Peyer's patch (tissue), 4 donors: ENCODE measurements around the gene TUBA3C.

Experiments
- POLR2A ChIP-seq, 2 donors: fragments of 450-650 bp; IDR thresholded peaks; one replicate each; pipeline ENCODE4 v1.5.1; 2017; ENCODE audit warnings: antibody characterized with exemption in 2 of 2, mild to moderate bottlenecking in 2 of 2, moderate library complexity in 2 of 2
- TF ChIP-seq, protein P1 (sequence below), 6 experiments: fragments of 450-650 bp in 4 of 6; fragments of 200-600 bp in 2 of 6; sonication (generic) in 1 of 6; IDR thresholded peaks; one replicate each; pipeline ENCODE4 v1.5.1; 2017 to 2019; ENCODE audit warnings: antibody characterized with exemption in 6 of 6, mild to moderate bottlenecking in 3 of 6, moderate library complexity in 1 of 6

DNA sequence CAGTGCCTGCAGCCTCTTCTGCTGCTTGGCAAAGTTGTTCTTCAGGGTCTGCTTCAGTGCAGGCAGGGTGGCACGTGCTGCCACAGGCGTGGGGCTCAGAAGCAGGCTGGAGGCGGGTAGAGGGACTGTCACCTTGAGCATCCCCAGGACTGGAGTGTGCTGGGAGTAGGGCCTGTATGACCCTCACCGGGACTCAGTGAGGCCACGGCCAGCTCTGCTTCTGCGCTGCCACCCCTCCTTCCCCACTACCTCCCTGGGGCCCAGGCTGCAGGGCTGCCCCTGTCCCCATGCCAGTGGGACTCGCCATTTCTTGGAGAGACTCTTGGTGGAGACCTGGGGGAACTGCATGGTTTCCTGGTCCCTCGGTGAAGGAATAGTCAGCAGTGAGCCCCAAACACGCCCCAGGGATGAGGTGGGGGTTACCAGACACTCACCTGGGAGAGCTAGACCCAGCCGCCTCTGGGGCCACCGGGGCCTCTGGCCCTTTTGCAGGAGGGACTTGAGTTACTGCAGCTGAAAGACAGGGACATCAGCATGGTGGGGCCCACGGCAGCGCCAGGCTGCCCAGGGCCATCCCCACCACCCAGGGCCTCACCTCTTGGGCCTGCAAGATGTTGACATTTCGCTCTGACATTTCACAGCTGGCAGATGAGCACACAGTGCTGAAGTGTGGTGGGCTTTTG lies 29.9 kb downstream of the TUBA3C start:
- no peak for TF ChIP-seq POLR2A (IDR thresholded peaks at IDR 0.05)
- TF ChIP-seq, protein P1, sequence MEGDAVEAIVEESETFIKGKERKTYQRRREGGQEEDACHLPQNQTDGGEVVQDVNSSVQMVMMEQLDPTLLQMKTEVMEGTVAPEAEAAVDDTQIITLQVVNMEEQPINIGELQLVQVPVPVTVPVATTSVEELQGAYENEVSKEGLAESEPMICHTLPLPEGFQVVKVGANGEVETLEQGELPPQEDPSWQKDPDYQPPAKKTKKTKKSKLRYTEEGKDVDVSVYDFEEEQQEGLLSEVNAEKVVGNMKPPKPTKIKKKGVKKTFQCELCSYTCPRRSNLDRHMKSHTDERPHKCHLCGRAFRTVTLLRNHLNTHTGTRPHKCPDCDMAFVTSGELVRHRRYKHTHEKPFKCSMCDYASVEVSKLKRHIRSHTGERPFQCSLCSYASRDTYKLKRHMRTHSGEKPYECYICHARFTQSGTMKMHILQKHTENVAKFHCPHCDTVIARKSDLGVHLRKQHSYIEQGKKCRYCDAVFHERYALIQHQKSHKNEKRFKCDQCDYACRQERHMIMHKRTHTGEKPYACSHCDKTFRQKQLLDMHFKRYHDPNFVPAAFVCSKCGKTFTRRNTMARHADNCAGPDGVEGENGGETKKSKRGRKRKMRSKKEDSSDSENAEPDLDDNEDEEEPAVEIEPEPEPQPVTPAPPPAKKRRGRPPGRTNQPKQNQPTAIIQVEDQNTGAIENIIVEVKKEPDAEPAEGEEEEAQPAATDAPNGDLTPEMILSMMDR (IDR thresholded peaks at IDR 0.05): no peak
